ENCODE data around the gene ADORA1.

- no peak for TF ChIP-seq CTCF (IDR thresholded peaks at IDR 0.05; ENCODE audit: low read depth, low read length, missing input control)
- no peak for TF ChIP-seq TAF1 (conservative IDR thresholded peaks at IDR 0.05)
- TF ChIP-seq ATF3 (IDR thresholded peaks at IDR 0.05), result no peak
- no peak for TF ChIP-seq JUND (IDR thresholded peaks at IDR 0.05)
- TF ChIP-seq MAX (IDR thresholded peaks at IDR 0.05), result no peak
- no peak for TF ChIP-seq ZBTB33 (IDR thresholded peaks at IDR 0.05)
- no peak for TF ChIP-seq EGR1 (IDR thresholded peaks at IDR 0.05; ENCODE audit: low read depth in 2 of 2)
- TF ChIP-seq SP1 (IDR thresholded peaks at IDR 0.05), result no peak
- TF ChIP-seq GABPA (IDR thresholded peaks at IDR 0.05 in 1 of 2, conservative IDR thresholded peaks at IDR 0.05 in 1 of 2), result no peak
These were observed 15.1 kb upstream of the ADORA1 start for GRCh38 chr1:203112475-203112874.
